Hepatocyte (in vitro differentiated cells): ENCODE measurements around the gene ALG14. TPM values are rescaled to one million over a fixed set of nuclear protein-coding genes. Genes with fewer than 3 reads are reported as not detected.

ENCODE experiments used
- DNase-seq: peaks from one replicate; pipeline ENCODE4 v3.0.0-alpha.2; 2016; ENCODE audit warnings: low spot score
- H2AFZ ChIP-seq: fragments of 200-600 bp; sonication (generic); 2 replicates; pipeline ENCODE4 v1.6.0; 2016; ENCODE audit warnings: antibody characterized with exemption, mild to moderate bottlenecking
- H3K27ac ChIP-seq: fragments of 200-600 bp; sonication (generic); 2 replicates; pipeline ENCODE4 v1.5.1; 2016; ENCODE audit warnings: mild to moderate bottlenecking
- H3K27me3 ChIP-seq: fragments of 200-600 bp; sonication (generic); 2 replicates; pipeline ENCODE4 v1.6.1; 2016
- H3K36me3 ChIP-seq: fragments of 200-600 bp; sonication (generic); replicated peaks from 2 replicates; pipeline ENCODE4 v1.5.1; 2016; ENCODE audit warnings: low read depth; ENCODE audit not compliant: insufficient read depth
- H3K4me1 ChIP-seq: fragments of 200-600 bp; sonication (generic); 2 replicates; pipeline ENCODE4 v1.5.1; 2016; ENCODE audit warnings: mild to moderate bottlenecking, moderate library complexity; ENCODE audit not compliant: insufficient read depth
- H3K4me2 ChIP-seq: fragments of 200-600 bp; sonication (generic); 2 replicates; pipeline ENCODE4 v1.6.0; 2016
- H3K4me3 ChIP-seq: fragments of 200-600 bp; sonication (generic); 2 replicates; pipeline ENCODE4 v1.5.1; 2016; ENCODE audit warnings: mild to moderate bottlenecking
- H3K79me2 ChIP-seq: fragments of 200-600 bp; sonication (generic); 2 replicates; pipeline ENCODE4 v1.6.0; 2017; ENCODE audit warnings: mild to moderate bottlenecking
- H3K9me2 ChIP-seq: fragments of 200-600 bp; sonication (generic); replicated peaks from 2 replicates; pipeline ENCODE4 v1.6.0; 2017; ENCODE audit warnings: mild to moderate bottlenecking; ENCODE audit not compliant: insufficient read depth
- H3K9me3 ChIP-seq: fragments of 200-600 bp; sonication (generic); 2 replicates; pipeline ENCODE4 v1.5.1; 2016; ENCODE audit warnings: low read depth, mild to moderate bottlenecking
- H4K20me1 ChIP-seq: fragments of 200-600 bp; sonication (generic); 2 replicates; pipeline ENCODE4 v1.6.0; 2016; ENCODE audit warnings: mild to moderate bottlenecking; ENCODE audit not compliant: insufficient read depth, poor library complexity, severe bottlenecking
- CTCF ChIP-seq: fragments of 200-600 bp; sonication (generic); IDR thresholded peaks from 2 replicates; pipeline ENCODE4 v1.5.1; 2016; ENCODE audit warnings: antibody characterized with exemption, mild to moderate bottlenecking; ENCODE audit not compliant: poor library complexity
- EZH2 ChIP-seq: fragments of 200-600 bp; sonication (generic); IDR thresholded peaks from 2 replicates; pipeline ENCODE4 v1.6.1; 2016; ENCODE audit warnings: antibody characterized with exemption, mild to moderate bottlenecking, borderline replicate concordance
- EZH2phosphoT487 ChIP-seq: fragments of 200-600 bp; sonication (generic); IDR thresholded peaks from one replicate; pipeline ENCODE4 v1.6.1; 2018; ENCODE audit warnings: antibody characterized with exemption, mild to moderate bottlenecking, low read depth, moderate library complexity; ENCODE audit not compliant: unreplicated experiment, severe bottlenecking
- WGBS: methylation state at CpG from one replicate; pipeline ENCODE4 v1.1.6; 2016; ENCODE audit warnings: low lambda C conversion rate; ENCODE audit errors: missing lambda C conversion rate; 5-methylcytosine and 5-hydroxymethylcytosine counted together
- polyA plus RNA-seq: library from polyadenylated mRNA; unstranded; fragments of >200 nt; fragmentation: Nextera tagmentation; extraction: Ambion mirVana; gene quantifications from 2 replicates; pipeline ENCODE4 v1.2.1, GENCODE V29; 2016
- total RNA-seq: library from RNA; depleted of rRNA; stranded (reverse); fragments of >200 nt; gene quantifications from 2 replicates; pipeline ENCODE4 v1.2.3, GENCODE V29; 2014

Gene ALG14
- total and polyA plus RNA-seq, 2 experiments from 2014 or later, result 2.5 to 22.5 TPM

GRCh38 chr1:95118710-95119109 lies 46.0 kb upstream of the ALG14 start:
- 89% methylated on average over 6 of the region's 6 CpGs for WGBS
- Histone ChIP-seq H3K36me3 (no peaks in the 10 kb centered on the region), H3K79me2 (peaks cover 32% of the 10 kb centered on the region), H2AFZ (no peak overlapping the region), H3K4me3 (no peak overlapping the region), H3K4me2 (peak overlapping the region; percentile 91), H3K4me1 (peaks cover 4% of the 10 kb centered on the region), H4K20me1 (no peaks in the 10 kb centered on the region), H3K9me2 (no peaks in the 10 kb centered on the region), H3K9me3 (no peaks in the 10 kb centered on the region), H3K27me3 (no peaks in the 10 kb centered on the region), H3K27ac (no peak overlapping the region)
- DNase-seq, result no peak
- TF ChIP-seq CTCF (no peak), EZH2 (no peak), EZH2phosphoT487 (no peak)

GRCh38 chr1:95118067-95118499 lies 45.3 kb upstream of the ALG14 start:
- no peak for DNase-seq
- Histone ChIP-seq H3K4me1 (peaks cover 4% of the 10 kb centered on the region), H3K9me3 (no peaks in the 10 kb centered on the region), H3K27me3 (no peaks in the 10 kb centered on the region), H3K27ac (peak overlapping the region; percentile 85), H3K79me2 (peaks cover 25% of the 10 kb centered on the region), H3K36me3 (no peaks in the 10 kb centered on the region), H2AFZ (peak overlapping the region; percentile 96), H3K4me3 (peak overlapping the region; percentile 80), H4K20me1 (no peaks in the 10 kb centered on the region), H3K9me2 (no peaks in the 10 kb centered on the region), H3K4me2 (peak overlapping the region; percentile 91)
- no peak for TF ChIP-seq EZH2phosphoT487
- TF ChIP-seq EZH2, result no peak
- no peak for TF ChIP-seq CTCF
- WGBS, result 24% methylated on average over 10 of the region's 10 CpGs

- H2AFZ ChIP-seq, result peak within 1 kb of the TSS; percentile 96
- no peaks in the 10 kb centered on the region for H3K36me3 ChIP-seq
- no peaks in the 10 kb centered on the region for H3K27me3 ChIP-seq
- peak within 1 kb of the TSS; percentile 91 for H3K4me2 ChIP-seq
- H4K20me1 ChIP-seq, result no peaks in the 10 kb centered on the region
- peak; percentile 81 for DNase-seq
- H3K9me2 ChIP-seq, result no peaks in the 10 kb centered on the region
- TF ChIP-seq EZH2phosphoT487 (no peak), CTCF (no peak), EZH2 (no peak)
- under 1% methylated on average over 74 of the region's 108 CpGs for WGBS
- no peaks in the 10 kb centered on the region for H3K9me3 ChIP-seq
- H3K27ac ChIP-seq, result peak within 1 kb of the TSS; percentile 85
- peak within 1 kb of the TSS; percentile 80 for H3K4me3 ChIP-seq
- peaks cover 20% of the 10 kb centered on the region for H3K79me2 ChIP-seq
- peaks cover 4% of the 10 kb centered on the region for H3K4me1 ChIP-seq
These were observed 44.7 kb upstream of the ALG14 start, which contains the start of gene TLCD4 for GRCh38 chr1:95117207-95118066. Gene TLCD4, plus strand, starts transcription at chr1:95117355. Its CDS starts 26,547 bp downstream, at chr1:95143902.
